ENCODE data around the gene ROR2.

The ROR2 gene

GRCh38 chr9:91865041-91865440 lies 85.0 kb downstream of the ROR2 start:
- DNase-seq = no peak

GRCh38 chr9:91864380-91864779 lies 85.6 kb downstream of the ROR2 start:
- no peak for DNase-seq

GRCh38 chr9:91863469-91863868 lies 86.6 kb downstream of the ROR2 start:
- no peak for DNase-seq

- no peak for DNase-seq
These were observed 91.6 kb downstream of the ROR2 start for GRCh38 chr9:91858213-91859030.

- DNase-seq = no peak
These were observed 92.5 kb downstream of the ROR2 start for GRCh38 chr9:91857291-91858212.

- no peak for DNase-seq
These were observed 93.6 kb downstream of the ROR2 start for GRCh38 chr9:91856419-91856818.

- DNase-seq = no peak
These were observed 94.8 kb downstream of the ROR2 start for GRCh38 chr9:91855196-91855595.

GRCh38 chr9:91852801-91853347 lies 97.2 kb downstream of the ROR2 start:
- DNase-seq = no peak

GRCh38 chr9:91849694-91850093 lies 100.3 kb downstream of the ROR2 start:
- DNase-seq = no peak

- DNase-seq = no peak
These were observed 101.9 kb downstream of the ROR2 start for GRCh38 chr9:91848146-91848545.

- peak; percentile 76 for DNase-seq
These were observed 102.4 kb downstream of the ROR2 start for GRCh38 chr9:91847581-91848091.

GRCh38 chr9:91845879-91846278 lies 104.1 kb downstream of the ROR2 start:
- DNase-seq = no peak

- no peak for DNase-seq
These were observed 105.2 kb downstream of the ROR2 start for GRCh38 chr9:91844701-91845291.

GRCh38 chr9:91844190-91844589 lies 105.8 kb downstream of the ROR2 start:
- DNase-seq = no peak

GRCh38 chr9:91843623-91844148 lies 106.3 kb downstream of the ROR2 start:
- no peak for DNase-seq

- no peak for DNase-seq
These were observed 106.9 kb downstream of the ROR2 start for GRCh38 chr9:91843093-91843492.

- no peak for DNase-seq
These were observed 107.5 kb downstream of the ROR2 start for GRCh38 chr9:91842358-91843049.

- DNase-seq = no peak
These were observed 108.4 kb downstream of the ROR2 start for GRCh38 chr9:91841591-91841990.

GRCh38 chr9:91840882-91841281 lies 109.1 kb downstream of the ROR2 start:
- no peak for DNase-seq

GRCh38 chr9:91840469-91840868 lies 109.6 kb downstream of the ROR2 start:
- no peak for DNase-seq

GRCh38 chr9:91839926-91840465 lies 110.0 kb downstream of the ROR2 start:
- DNase-seq = no peak

All from kidney glomerular epithelial cell (primary cell).